Keratinocyte (primary cell): ENCODE data around the gene CACNG7. TPM values are rescaled to one million over a fixed set of nuclear protein-coding genes. Genes with fewer than 3 reads are reported as not detected.
"Not testable (repeated sequence)": the region's sequence is repeated elsewhere in the genome, so short reads cannot be mapped to it uniquely, and the experiment has no call there.

Source experiments
- DNase-seq: peaks from one replicate; pipeline ENCODE4 v3.0.0-alpha.2; 2011; ENCODE audit warnings: low read depth, missing footprints, low spot score
- FAIRE-seq: peaks from 2 replicates; lab custom pipeline; 2011; peaks lifted over from hg19 to GRCh38; lab: Jason Lieb, UNC
- H2AFZ ChIP-seq: 2 replicates; pipeline ENCODE4 v1.6.0; 2012; ENCODE audit warnings: low read length, control low read depth, inconsistent platforms; ENCODE audit not compliant: control insufficient read depth
- H3K27ac ChIP-seq: 2 replicates; pipeline ENCODE4 v1.5.1; 2011; ENCODE audit warnings: low read length; ENCODE audit not compliant: control insufficient read depth, insufficient read depth
- H3K27me3 ChIP-seq: 3 replicates; pipeline ENCODE4 v1.6.0; 2011; ENCODE audit warnings: low read length; ENCODE audit not compliant: control insufficient read depth, insufficient read depth; ENCODE audit errors: extremely low read depth
- H3K36me3 ChIP-seq, 2 experiments: 2 replicates in 1 of 2; 3 replicates in 1 of 2; pipeline ENCODE4 v1.5.1; 2011; ENCODE audit warnings: low read length in 2 of 2, mild to moderate bottlenecking in 1 of 2; ENCODE audit not compliant: control insufficient read depth in 2 of 2, insufficient read depth in 2 of 2; ENCODE audit errors: extremely low read depth in 1 of 2
- H3K4me1 ChIP-seq: 3 replicates; pipeline ENCODE4 v1.5.1; 2011; ENCODE audit warnings: low read length; ENCODE audit not compliant: control insufficient read depth, insufficient read depth; ENCODE audit errors: extremely low read depth
- H3K4me2 ChIP-seq: 3 replicates; pipeline ENCODE4 v1.6.0; 2011; ENCODE audit warnings: low read depth, low read length; ENCODE audit not compliant: control insufficient read depth, insufficient read depth; ENCODE audit errors: extremely low read depth
- H3K4me3 ChIP-seq, 3 experiments: fragments of 200-600 bp in 1 of 3; sonication (generic) in 1 of 3; 2 replicates in 2 of 3; 3 replicates in 1 of 3; pipeline ENCODE4 v1.5.1; 2011 to 2016; ENCODE audit warnings: low read length in 3 of 3, mild to moderate bottlenecking in 3 of 3, control low read depth in 2 of 3, inconsistent platforms in 1 of 3, low read depth in 1 of 3, mixed read lengths in 1 of 3, mixed run types in 1 of 3, moderate library complexity in 1 of 3; ENCODE audit not compliant: control insufficient read depth in 2 of 3, insufficient read depth in 2 of 3; ENCODE audit errors: extremely low read depth in 1 of 3
- H3K79me2 ChIP-seq: 2 replicates; pipeline ENCODE4 v1.6.0; 2012; ENCODE audit warnings: low read length; ENCODE audit not compliant: control insufficient read depth, insufficient read depth
- H3K9ac ChIP-seq: 3 replicates; pipeline ENCODE4 v1.6.0; 2011; ENCODE audit warnings: low read length; ENCODE audit not compliant: control insufficient read depth, insufficient read depth; ENCODE audit errors: extremely low read depth
- H3K9me1 ChIP-seq: 3 replicates; pipeline ENCODE4 v1.6.0; 2011; ENCODE audit warnings: low read length; ENCODE audit not compliant: control insufficient read depth, insufficient read depth; ENCODE audit errors: extremely low read depth
- H3K9me3 ChIP-seq: 2 replicates; pipeline ENCODE4 v1.5.1; 2012; ENCODE audit warnings: low read depth, low read length; ENCODE audit not compliant: control insufficient read depth
- H4K20me1 ChIP-seq: 3 replicates; pipeline ENCODE4 v1.6.0; 2011; ENCODE audit warnings: low read length; ENCODE audit not compliant: control insufficient read depth, insufficient read depth; ENCODE audit errors: extremely low read depth
- CTCF ChIP-seq, 3 experiments: IDR thresholded peaks in 1 of 3; conservative IDR thresholded peaks in 1 of 3; optimal IDR thresholded peaks in 1 of 3; 2 replicates in 2 of 3; 3 replicates in 1 of 3; pipeline versions ENCODE3 to v1.5.1; 2011; ENCODE audit warnings: low read length in 3 of 3, mild to moderate bottlenecking in 3 of 3, moderate library complexity in 2 of 3, control low read depth in 1 of 3, inconsistent platforms in 1 of 3; ENCODE audit not compliant: insufficient read depth in 2 of 3; ENCODE audit errors: extremely low read depth in 1 of 3
- EZH2 ChIP-seq: IDR thresholded peaks from one replicate; pipeline ENCODE4 v1.6.1; 2012; ENCODE audit warnings: inconsistent platforms, mild to moderate bottlenecking, low read length, moderate library complexity
- dilution Hi-C: fragments of 300-500 bp; cut with MboI; formaldehyde crosslinking; loops from one replicate; pipeline ENCODE4 v1.7.0; 2020; ENCODE audit warnings: low sequenced_read_pairs; ENCODE audit not compliant: extremely low pct_ligation_motif_present
- polyA plus RNA-seq, 5 experiments: library from polyadenylated mRNA; depleted of rRNA in 3 of 5; stranded (reverse) in 3 of 5; stranded (forward) in 1 of 5; unstranded in 1 of 5; fragments of >200 nt; gene quantifications; 1 replicate in 1 of 5; 2 replicates in 3 of 5; 3 replicates in 1 of 5; pipeline versions ENCODE4 v1.2.1 to v1.2.3, GENCODE V29; 2011 to 2012; ENCODE audit warnings: missing spikeins in 2 of 5, low read depth in 1 of 5, low replicate concordance in 1 of 5

The CACNG7 gene
- polyA plus RNA-seq, 1 donor (not counting 4 experiments of a cell fraction or from before 2014, with no cell fraction given) = not detected

- no peaks in the 10 kb centered on the region for H3K36me3 ChIP-seq
- H3K9me1 ChIP-seq = no peaks in the 10 kb centered on the region
- no peaks in the 10 kb centered on the region for H3K4me1 ChIP-seq
- H3K4me2 ChIP-seq = no peak overlapping the region
- dilution Hi-C loops = loop anchor here (25.0 kb wide), 1 partner anchor 91 kb away; no protein-coding TSS in a partner anchor
- DNase-seq (no peak), FAIRE-seq (no peak)
- peaks cover 19% of the 10 kb centered on the region for H3K27me3 ChIP-seq
- TF ChIP-seq CTCF (optimal IDR thresholded peaks at IDR 0.05 in 1 of 3, IDR thresholded peaks at IDR 0.05 in 1 of 3, conservative IDR thresholded peaks at IDR 0.05 in 1 of 3; ENCODE audit: extremely low read depth in 1 of 3, insufficient read depth in 2 of 3, low read length in 3 of 3) (no peak), EZH2 (no peak)
- no peaks in the 10 kb centered on the region for H4K20me1 ChIP-seq
- no peak overlapping the region for H3K9ac ChIP-seq
- no peak overlapping the region for H3K27ac ChIP-seq
- no peaks in the 10 kb centered on the region for H3K79me2 ChIP-seq
- no peak overlapping the region for H2AFZ ChIP-seq
- H3K4me3 ChIP-seq = no peak overlapping the region
- no peaks in the 10 kb centered on the region for H3K9me3 ChIP-seq
Measured at GRCh38 chr19:53945998-53946397, 36.9 kb downstream of the CACNG7 start.

- no peaks in the 10 kb centered on the region for H3K9me3 ChIP-seq
- H3K27me3 ChIP-seq = peaks cover 5% of the 10 kb centered on the region
- H4K20me1 ChIP-seq = no peaks in the 10 kb centered on the region
- H3K79me2 ChIP-seq = no peaks in the 10 kb centered on the region
- H2AFZ ChIP-seq = no peak overlapping the region
- no peak for FAIRE-seq
- H3K9me1 ChIP-seq = no peaks in the 10 kb centered on the region
- DNase-seq = no peak
- H3K4me2 ChIP-seq = no peak overlapping the region
- H3K9ac ChIP-seq = no peak overlapping the region
- no peaks in the 10 kb centered on the region for H3K4me1 ChIP-seq
- H3K36me3 ChIP-seq = no peaks in the 10 kb centered on the region
- dilution Hi-C loops = loop anchor here (25.0 kb wide), 1 partner anchor 90 kb away; no protein-coding TSS in a partner anchor
- H3K4me3 ChIP-seq = no peak overlapping the region
- H3K27ac ChIP-seq = no peak overlapping the region
- TF ChIP-seq EZH2 = no peak
- no peak for TF ChIP-seq CTCF (optimal IDR thresholded peaks at IDR 0.05 in 1 of 3, IDR thresholded peaks at IDR 0.05 in 1 of 3, conservative IDR thresholded peaks at IDR 0.05 in 1 of 3; ENCODE audit: extremely low read depth in 1 of 3, insufficient read depth in 2 of 3, low read length in 3 of 3)
Measured at GRCh38 chr19:53947624-53948023, 38.5 kb downstream of the CACNG7 start.

GRCh38 chr19:53948611-53949010, 39.5 kb downstream of the CACNG7 start:
- not testable (repeated sequence) for H3K79me2 ChIP-seq, H3K4me1 ChIP-seq, H3K36me3 ChIP-seq, H3K9ac ChIP-seq, H3K27me3 ChIP-seq, DNase-seq, H3K9me1 ChIP-seq, H2AFZ ChIP-seq, H3K4me3 ChIP-seq, FAIRE-seq, H3K4me2 ChIP-seq, H4K20me1 ChIP-seq, H3K9me3 ChIP-seq, H3K27ac ChIP-seq
- dilution Hi-C loops = loop anchor here (25.0 kb wide), 1 partner anchor 89 kb away; no protein-coding TSS in a partner anchor
